ENCODE data around the gene CCL5. TPM values are rescaled to one million over a fixed set of nuclear protein-coding genes. Genes with fewer than 3 reads are reported as not detected.

Gene CCL5
- total RNA-seq, 2 experiments from 2014 or later: 156 to 158 TPM

DNA sequence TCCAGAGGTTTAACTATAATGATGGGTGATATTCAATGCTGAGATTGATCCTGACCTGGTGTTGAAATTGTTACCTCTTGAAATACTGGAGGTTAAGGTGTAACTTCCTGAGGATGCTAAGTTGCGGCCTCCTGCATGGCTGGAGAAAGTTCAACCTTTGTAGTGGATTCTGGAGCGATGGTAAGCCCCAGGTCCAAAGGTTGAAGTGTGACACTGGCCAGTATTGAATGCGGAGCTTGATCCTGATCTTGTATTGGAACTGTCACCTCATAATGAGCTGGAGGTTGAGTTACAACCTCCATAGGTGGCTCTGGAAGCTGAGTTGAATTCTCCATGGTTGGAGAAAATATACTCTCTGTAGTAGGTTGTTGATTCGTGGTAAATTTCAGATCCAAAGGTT, 33.4 kb upstream of the CCL5 start:
- ATAC-seq (no peak), DNase-seq (no peak)
- Mint-ChIP-seq H3K9me3 (no peaks in the 10 kb centered on the region), H3K27ac (no peak overlapping the region), H3K4me1 (ENCODE audit: low read depth) (peaks cover 36% of the 10 kb centered on the region), H3K27me3 (no peaks in the 10 kb centered on the region), H3K36me3 (ENCODE audit: low read depth) (peaks cover 5% of the 10 kb centered on the region), H3K4me3 (no peak overlapping the region)
- intact Hi-C loops (cut with micrococcal nuclease): no loop called here
- TF ChIP-seq, protein P1, sequence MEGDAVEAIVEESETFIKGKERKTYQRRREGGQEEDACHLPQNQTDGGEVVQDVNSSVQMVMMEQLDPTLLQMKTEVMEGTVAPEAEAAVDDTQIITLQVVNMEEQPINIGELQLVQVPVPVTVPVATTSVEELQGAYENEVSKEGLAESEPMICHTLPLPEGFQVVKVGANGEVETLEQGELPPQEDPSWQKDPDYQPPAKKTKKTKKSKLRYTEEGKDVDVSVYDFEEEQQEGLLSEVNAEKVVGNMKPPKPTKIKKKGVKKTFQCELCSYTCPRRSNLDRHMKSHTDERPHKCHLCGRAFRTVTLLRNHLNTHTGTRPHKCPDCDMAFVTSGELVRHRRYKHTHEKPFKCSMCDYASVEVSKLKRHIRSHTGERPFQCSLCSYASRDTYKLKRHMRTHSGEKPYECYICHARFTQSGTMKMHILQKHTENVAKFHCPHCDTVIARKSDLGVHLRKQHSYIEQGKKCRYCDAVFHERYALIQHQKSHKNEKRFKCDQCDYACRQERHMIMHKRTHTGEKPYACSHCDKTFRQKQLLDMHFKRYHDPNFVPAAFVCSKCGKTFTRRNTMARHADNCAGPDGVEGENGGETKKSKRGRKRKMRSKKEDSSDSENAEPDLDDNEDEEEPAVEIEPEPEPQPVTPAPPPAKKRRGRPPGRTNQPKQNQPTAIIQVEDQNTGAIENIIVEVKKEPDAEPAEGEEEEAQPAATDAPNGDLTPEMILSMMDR (IDR thresholded peaks at IDR 0.05): no peak
- ChIA-PET CTCF (interaction anchor here (1.1 to 1.5 kb wide), 3 partner anchors 12 to 64 kb away, joined by 3 to 5 read pairs (median 4); no protein-coding TSS in a partner anchor), POLR2A (interaction anchor here (0.6 to 1.3 kb wide), 7 partner anchors 11 to 132 kb away, joined by 3 to 4 read pairs (median 3); partner anchors contain the start of gene TAF15)

DNA sequence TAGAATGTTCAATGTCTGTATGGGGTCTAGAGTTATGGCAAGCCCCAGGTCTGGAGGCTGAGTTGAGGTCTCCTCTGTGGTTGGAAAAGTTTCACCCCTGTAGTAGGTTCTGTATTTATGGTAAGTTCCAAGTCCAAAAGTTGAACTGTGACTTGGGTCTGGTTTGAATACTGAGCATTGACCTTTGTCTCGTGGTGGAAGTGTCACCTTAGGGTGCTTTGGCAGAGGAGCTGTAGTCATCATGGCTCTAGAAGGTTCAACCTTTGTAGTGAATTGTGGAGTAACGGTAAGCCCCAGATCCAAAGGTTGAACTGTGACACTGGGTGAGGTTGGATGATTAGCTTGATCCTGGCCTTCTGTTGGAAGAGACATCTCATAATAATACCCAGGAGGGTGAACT, 32.8 kb upstream of the CCL5 start:
- DNase-seq (peak; percentile 34), ATAC-seq (peak; percentile 77)
- CTCF ChIA-PET: interaction anchor here (1.1 to 1.5 kb wide), 2 partner anchors 11 to 64 kb away, joined by 4 to 5 read pairs; no protein-coding TSS in a partner anchor
- Mint-ChIP-seq H3K4me3 (no peak overlapping the region), H3K4me1 (ENCODE audit: low read depth) (peaks cover 35% of the 10 kb centered on the region), H3K27me3 (no peaks in the 10 kb centered on the region), H3K36me3 (ENCODE audit: low read depth) (peaks cover 5% of the 10 kb centered on the region), H3K27ac (no peak overlapping the region), H3K9me3 (no peaks in the 10 kb centered on the region)
- TF ChIP-seq, protein P1 (IDR thresholded peaks at IDR 0.05): no peak
- intact Hi-C loops (cut with micrococcal nuclease): no loop called here
- POLR2A ChIA-PET: interaction anchor here (0.7 to 1.7 kb wide), 3 partner anchors 10 to 103 kb away, joined by 3 to 5 read pairs (median 4); partner anchors contain the start of genes CCL5 and TAF15

DNA sequence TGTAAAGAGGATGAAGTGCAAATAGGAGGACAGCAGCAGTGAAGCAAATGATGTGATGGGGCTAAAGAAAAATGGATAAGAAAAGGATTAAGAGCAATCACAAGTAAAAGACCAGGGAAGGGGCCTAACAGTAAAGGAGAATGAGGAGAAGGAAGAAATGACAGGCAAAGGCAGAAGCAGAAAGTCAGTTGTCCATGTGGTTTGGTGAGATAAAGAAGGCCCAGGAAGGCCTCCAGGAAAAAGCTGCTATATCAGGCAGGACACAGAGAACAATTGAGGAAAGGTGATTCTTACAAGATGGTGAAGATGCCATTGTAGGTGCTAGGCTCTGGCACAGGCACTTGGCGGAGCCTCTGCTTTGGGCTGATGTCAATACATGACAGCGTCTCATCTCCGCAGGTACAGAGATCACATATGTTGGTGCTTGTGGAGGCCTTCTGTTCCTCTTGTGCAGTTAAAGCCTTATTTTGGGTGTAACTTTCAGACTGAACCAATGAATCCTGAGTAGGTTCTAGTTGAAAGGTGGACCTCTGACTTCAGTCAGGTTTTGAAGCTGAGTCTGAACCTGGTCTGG, 32.3 kb upstream of the CCL5 start:
- Mint-ChIP-seq H3K9me3 (no peaks in the 10 kb centered on the region), H3K4me1 (ENCODE audit: low read depth) (peaks cover 35% of the 10 kb centered on the region), H3K36me3 (ENCODE audit: low read depth) (peaks cover 5% of the 10 kb centered on the region), H3K4me3 (no peak overlapping the region), H3K27me3 (no peaks in the 10 kb centered on the region), H3K27ac (no peak overlapping the region)
- DNase-seq (no peak), ATAC-seq (no peak)
- TF ChIP-seq, protein P1 (IDR thresholded peaks at IDR 0.05): no peak
- ChIA-PET POLR2A (interaction anchor here (1.1 to 1.7 kb wide), 3 partner anchors 9 to 37 kb away, joined by 3 to 5 read pairs (median 3); partner anchors contain the start of gene CCL5), CTCF (interaction anchor here (1.1 to 3.4 kb wide), 4 partner anchors 11 to 236 kb away, joined by 4 to 10 read pairs (median 6); no protein-coding TSS in a partner anchor)
- intact Hi-C loops (cut with micrococcal nuclease): no loop called here

DNA sequence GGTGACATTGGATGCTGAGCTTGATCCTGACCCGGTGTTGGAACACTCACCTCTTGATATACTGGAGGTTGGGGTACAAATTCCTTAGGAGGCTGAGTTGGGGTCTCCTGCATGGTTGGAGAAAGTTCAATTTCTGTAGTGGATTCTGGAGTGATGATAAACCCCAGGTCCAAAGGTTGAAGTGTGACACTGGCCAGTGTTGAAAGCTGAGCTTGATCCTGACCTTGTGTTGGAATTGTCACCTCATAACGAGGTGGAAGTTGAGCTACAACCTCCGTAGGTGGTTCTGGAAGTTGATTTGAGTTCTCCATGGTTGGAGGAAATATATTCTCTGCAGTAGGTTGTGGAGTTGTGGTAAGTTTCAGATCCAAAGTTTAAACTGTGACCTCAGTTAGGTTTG, 29.2 kb upstream of the CCL5 start:
- DNase-seq: no peak
- Mint-ChIP-seq H3K27ac (no peak overlapping the region), H3K4me1 (ENCODE audit: low read depth) (peaks cover 26% of the 10 kb centered on the region), H3K27me3 (no peaks in the 10 kb centered on the region), H3K9me3 (no peaks in the 10 kb centered on the region), H3K4me3 (no peak overlapping the region), H3K36me3 (ENCODE audit: low read depth) (peaks cover 5% of the 10 kb centered on the region)
- CTCF ChIA-PET: interaction anchor here (1.2 to 3.4 kb wide), 2 partner anchors 40 to 239 kb away, joined by 3 to 8 read pairs; no protein-coding TSS in a partner anchor
- intact Hi-C loops (cut with micrococcal nuclease): no loop called here
- POLR2A ChIA-PET: interaction anchor here (0.9 to 1.7 kb wide), 3 partner anchors 10 to 31 kb away, joined by 3 to 4 read pairs (median 3); no protein-coding TSS in a partner anchor
- TF ChIP-seq, protein P1 (IDR thresholded peaks at IDR 0.05): no peak
- ATAC-seq: no peak

DNA sequence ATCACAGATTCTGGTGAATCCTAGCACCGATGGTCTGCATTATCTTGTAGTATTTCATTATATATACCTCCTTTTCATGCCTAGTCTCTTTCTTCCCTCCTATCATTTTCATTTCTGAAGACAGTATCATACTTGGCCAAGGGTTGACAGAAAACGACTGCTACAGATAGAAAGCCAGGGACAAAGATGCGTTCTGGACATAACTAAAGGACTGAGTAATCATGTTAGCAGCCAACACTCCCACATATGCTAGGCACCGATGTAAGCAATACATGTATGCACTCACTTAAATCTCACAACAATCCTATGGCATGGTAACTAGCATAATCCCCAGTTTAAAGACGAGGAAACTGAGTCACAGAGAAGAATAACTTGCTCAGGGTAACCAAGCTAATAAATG, 27.5 kb upstream of the CCL5 start:
- POLR2A ChIA-PET: no interaction called here

More for the DNA sequence above, 27.5 kb upstream of the CCL5 start:
- CTCF ChIA-PET: interaction anchor here (0.6 to 1.5 kb wide), 6 partner anchors 8 to 316 kb away, joined by 3 to 4 read pairs (median 3); no protein-coding TSS in a partner anchor
- TF ChIP-seq, protein P1 (IDR thresholded peaks at IDR 0.05): no peak
- H3K27me3 Mint-ChIP-seq: no peaks in the 10 kb centered on the region
- intact Hi-C loops (cut with micrococcal nuclease): no loop called here
- H3K4me3 Mint-ChIP-seq: no peak overlapping the region
- ATAC-seq: no peak
- no peaks in the 10 kb centered on the region for H3K9me3 Mint-ChIP-seq
- peaks cover 2% of the 10 kb centered on the region for H3K36me3 Mint-ChIP-seq (ENCODE audit: low read depth)
- DNase-seq: no peak
- H3K4me1 Mint-ChIP-seq (ENCODE audit: low read depth): peaks cover 21% of the 10 kb centered on the region
- H3K27ac Mint-ChIP-seq: no peak overlapping the region

Data from activated CD8-positive, alpha-beta T cell treated with anti-CD3 and anti-CD28 coated beads for 36 hours (primary cell).